K562 treated with DMSO at 1 percent for 4 hours (cell line): ENCODE measurements around the gene OR4D11. TPM values are rescaled to one million over a fixed set of nuclear protein-coding genes. Genes with fewer than 3 reads are reported as not detected.

Experiments
- total RNA-seq: library from RNA; unstranded; fragments of 300-600 nt; gene quantifications from 2 replicates; pipeline ENCODE4 v1.2.3, GENCODE V29; 2022; ENCODE audit not compliant: insufficient read depth

Gene OR4D11
- not detected in 2 replicates for total RNA-seq

GRCh38 chr11:59503276-59503675 is at the start of gene OR4D11:
OR4D11 (plus strand) TSS chr11:59503576; CDS start chr11:59503576, 0 bp downstream.

DNA sequence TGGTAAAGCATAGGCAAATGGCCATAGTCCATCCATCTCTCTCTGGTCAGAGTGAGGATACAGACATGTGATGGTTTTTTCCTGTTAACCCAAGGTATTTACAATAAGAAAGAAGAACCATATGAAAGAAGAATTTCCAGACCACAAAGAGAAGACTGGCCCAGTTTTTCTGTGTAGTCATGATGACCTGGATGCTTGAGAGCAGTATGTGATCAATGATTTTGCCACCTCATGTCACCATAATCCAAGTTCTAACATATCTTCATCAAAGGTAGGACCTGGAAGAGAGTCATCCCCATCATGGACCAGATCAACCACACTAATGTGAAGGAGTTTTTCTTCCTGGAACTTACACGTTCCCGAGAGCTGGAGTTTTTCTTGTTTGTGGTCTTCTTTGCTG is 46.7 kb upstream of the OR4D11 start, which contains the start of gene OR4D6:
Gene OR4D6, plus strand, starts transcription at position 301 of the 400 bp plus-strand sequence. Its CDS starts 0 bp downstream, at position 301.

GRCh38 chr11:59473015-59473414 is 30.4 kb upstream of the OR4D11 start, which contains the start of gene OR4D10:
OR4D10 (plus strand) TSS chr11:59473315; CDS start chr11:59477430, 4,115 bp downstream.

GRCh38 chr11:59510941-59511589 is 7.7 kb downstream of the OR4D11 start, which contains the start of gene OR4D9:
OR4D9 (plus strand) TSS chr11:59511539; CDS start chr11:59514913, 3,374 bp downstream.

Other genes with a start within 250 kb of the OR4D11 start
- not detected in 2 replicates for gene OR5AN1, start 144.7 kb upstream of the OR4D11 start, total RNA-seq
- not detected in 2 replicates for gene OR5A2, start 77.2 kb upstream of the OR4D11 start, total RNA-seq
- not detected in 2 replicates for gene OR5A1, start 67.1 kb upstream of the OR4D11 start, total RNA-seq
- not detected in 2 replicates for gene OR4D6, start 46.6 kb upstream of the OR4D11 start, total RNA-seq
- gene OR4D10, start 30.3 kb upstream of the OR4D11 start, total RNA-seq = not detected in 2 replicates
- not detected in 2 replicates for gene OR4D9, start 8.0 kb downstream of the OR4D11 start, total RNA-seq
- gene OSBP, start 112.2 kb downstream of the OR4D11 start, total RNA-seq = 31.3 and 36.8 TPM in 2 replicates
- gene PATL1, start 165.5 kb downstream of the OR4D11 start, total RNA-seq = 22.5 and 25.2 TPM in 2 replicates
- not detected in 2 replicates for gene OR10V1, start 210.3 kb downstream of the OR4D11 start, total RNA-seq